HT-29 (cell line): ENCODE results near the gene HPCA. TPM values are rescaled to one million over a fixed set of nuclear protein-coding genes. Genes with fewer than 3 reads are reported as not detected.

Experiments used
- DNase-seq: peaks from one replicate; pipeline ENCODE4 v3.0.0-alpha.2; 2015; ENCODE audit warnings: low spot score
- total RNA-seq: library from RNA; depleted of rRNA; stranded (reverse); fragments of >200 nt; shearing (Covaris generic); gene quantifications from 2 replicates; pipeline ENCODE4 v1.2.3, GENCODE V29; 2014

The HPCA gene
- total RNA-seq, 1 experiment from 2014 or later, result 0.79 TPM

DNA sequence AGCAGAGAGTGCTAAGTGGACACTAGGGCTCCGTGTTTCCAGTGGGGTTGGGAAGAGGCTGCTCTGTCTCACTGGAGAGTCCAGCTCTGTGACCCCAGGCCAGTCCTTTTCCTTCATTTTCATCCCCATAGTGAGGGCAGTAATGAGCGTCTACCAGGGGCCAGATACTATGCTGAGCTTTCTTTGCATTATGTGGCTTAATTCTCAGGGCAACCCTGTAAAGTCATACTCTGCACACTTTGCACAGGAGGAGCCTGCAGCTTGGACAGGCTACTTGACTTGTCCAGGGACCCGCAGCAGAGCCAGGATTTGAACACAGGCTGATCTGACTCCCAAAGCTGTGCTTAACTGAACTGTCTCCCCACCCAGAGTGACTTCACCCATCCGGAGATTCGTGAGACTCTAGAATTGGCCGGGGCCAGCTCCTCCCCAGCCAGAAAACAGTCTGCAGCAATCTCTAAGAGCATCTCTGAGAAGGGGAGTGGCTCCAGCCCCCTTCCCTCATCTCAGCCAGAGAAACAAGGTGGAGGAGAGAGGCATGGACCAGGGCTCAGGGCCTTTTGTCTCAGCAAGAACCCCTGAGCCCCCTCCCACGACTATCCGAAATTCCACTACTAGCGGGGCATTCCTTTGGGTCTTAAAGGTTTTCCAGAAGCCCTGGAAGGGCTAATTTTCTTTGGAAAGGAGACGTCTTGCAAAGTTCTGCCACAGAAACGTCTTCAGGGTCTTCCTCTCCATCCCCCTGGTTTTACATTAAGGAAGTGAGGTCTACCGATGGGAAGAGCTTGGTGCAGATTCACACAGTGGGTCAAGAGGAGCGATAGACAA, 14.7 kb upstream of the HPCA start:
- no peak for DNase-seq

DNA sequence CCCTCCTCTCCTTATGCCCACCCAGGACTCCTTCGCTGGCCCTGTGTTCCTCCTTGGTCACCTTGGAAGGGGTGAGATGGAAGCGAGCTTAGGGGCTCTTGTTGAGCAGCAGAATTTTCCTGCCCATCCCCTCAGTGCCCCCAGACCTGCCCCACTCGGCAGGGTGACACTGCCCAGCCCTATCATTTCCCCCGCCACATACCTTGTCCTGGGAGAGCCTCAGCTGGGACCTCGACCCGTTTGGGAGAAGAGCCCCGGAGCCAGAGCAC, 14.2 kb upstream of the HPCA start:
- no peak for DNase-seq

DNA sequence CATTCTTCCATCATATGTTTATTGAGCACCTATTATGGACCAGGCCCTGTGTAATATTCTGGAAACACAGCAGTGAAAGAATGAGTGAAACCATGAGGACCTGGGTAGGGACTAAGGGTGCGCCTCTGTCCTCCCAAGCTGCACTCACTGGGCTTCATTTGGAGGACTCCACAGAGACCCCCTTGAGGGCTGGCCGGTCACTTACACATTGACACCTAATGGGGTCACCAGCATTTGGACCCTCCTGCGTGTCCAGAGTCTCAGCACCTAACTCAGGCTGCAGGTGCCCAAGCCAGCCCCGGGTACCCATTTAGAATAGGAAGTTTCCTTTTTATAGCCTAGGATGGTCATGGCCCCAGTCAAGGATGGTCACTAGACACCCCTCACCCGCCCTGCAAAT, 12.8 kb upstream of the HPCA start:
- DNase-seq, result no peak

DNA sequence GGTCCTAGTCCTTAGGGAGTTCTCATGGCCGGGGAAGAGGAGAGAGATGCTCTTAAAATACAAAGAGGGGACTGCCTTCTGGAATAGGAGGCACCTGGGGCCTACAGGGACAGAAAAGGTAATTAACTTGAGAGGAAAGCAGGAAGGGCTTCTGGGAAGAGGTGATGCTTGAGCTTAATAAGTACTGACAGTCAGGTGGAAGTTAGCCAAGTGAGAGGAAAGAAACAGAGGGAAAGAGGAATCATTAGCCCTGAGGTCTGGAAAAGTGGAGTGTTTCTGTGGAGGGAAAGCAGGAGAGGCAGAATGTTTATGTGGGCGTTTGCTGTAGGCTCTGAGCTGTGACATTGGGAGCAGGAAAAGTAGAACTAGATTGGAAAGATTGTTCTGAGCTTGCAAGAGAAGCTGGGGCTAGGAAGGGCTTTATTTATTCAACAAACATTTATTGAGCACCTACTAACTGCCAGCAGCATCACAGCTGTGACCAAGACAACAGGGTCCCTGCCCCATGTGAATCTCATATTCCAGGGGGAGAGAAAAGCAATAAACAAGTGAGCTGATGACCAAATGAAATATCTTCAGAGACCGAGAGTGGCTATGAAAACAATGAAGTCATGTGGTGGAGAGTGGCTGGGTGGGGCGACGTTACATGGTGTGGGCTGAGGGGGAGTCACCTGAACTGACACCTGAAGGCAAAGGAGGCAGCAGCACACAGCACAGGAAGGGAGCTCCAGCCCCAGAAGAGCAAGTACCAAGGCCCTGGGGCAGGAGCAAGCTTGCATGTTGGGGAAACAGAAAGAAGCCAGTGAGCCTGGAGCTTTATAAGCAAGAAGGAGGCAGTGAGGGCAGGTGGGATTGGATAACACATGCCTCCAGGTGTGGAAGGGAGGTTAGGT, 11.2 kb upstream of the HPCA start:
- no peak for DNase-seq

DNA sequence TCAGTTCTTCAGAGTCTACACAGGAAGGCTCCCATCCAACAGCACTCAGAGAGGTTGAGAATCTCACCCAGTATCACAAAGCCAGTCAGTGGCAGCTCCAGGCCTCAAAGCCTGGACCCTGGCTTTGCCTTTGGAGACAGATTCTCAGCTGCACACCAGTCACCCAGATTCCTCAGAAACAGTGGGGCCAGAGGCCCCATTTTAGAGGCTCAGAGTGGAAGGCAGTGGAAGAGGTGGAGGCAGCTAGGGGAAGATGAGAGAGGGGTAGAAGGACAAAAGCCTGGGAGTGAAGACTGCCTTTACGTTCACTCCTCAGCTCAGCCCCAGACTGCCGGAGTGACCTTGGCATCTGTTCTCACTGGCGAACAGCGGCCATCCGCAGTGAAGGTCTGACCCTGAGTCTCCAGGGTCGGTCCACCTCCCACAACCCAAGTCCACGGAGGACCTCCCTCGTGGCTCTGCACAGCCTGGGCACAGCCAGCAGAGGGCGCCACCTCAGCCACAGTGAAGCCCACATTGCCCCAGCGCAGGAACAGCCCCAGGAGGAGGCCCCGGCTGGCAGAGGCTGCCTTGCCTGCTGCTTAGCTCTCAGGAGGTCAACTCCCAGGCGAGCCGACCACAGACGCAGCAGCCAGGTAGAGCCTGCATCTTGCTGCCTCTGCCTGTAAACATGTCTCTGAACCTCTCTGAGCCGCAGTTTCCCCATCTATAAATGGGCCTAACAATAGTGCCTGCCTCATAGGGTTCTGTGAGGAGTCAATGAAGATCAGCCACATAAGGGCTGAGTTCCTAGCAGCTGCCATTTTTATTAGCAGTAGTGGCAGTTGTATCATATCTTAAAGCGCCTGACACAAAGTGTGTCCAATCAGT, 9.7 kb upstream of the HPCA start:
- peak; percentile 59 for DNase-seq

DNA sequence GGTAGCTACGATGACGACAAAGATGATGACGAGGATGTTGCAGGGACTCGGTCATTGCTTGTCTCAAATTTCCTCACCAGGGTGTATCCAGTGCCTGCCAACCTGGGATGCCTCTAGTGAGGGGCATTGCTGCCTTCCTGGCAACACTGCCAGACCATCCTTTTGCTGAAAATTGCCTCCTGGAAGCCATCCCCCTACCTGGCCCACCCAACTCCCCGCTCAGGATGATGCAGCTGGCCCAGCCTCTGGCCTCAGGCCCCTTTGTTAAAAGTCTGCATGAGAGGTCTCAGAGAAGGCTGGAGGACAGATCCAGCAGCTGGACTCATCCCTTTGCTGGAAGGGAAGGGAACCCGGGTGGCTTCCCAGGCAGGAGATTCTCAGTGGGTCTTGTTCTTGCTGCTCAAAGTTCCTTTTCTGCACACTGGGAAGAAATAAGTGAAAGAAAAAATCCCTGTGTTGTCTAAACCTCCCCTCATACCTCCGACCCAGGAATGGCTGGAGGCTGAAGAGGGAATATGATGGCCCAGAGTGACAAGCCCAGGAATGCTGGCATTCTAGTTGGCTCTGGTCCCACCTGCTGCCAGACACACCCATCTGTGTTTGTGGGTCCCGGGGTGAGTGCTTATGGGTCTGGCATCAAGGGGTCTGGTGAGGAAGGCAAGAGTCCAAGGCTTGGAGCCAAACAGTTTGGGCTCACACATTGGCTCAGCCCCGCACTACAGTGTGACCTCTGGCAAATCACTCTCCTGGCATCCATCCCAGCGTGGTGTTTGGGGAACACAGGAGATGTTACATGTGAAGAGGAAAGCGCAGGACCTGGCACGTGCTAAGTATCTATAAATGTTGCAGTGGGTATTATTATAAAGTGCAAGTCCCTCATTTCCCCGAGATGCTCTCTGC, 8.8 kb upstream of the HPCA start:
- no peak for DNase-seq

DNA sequence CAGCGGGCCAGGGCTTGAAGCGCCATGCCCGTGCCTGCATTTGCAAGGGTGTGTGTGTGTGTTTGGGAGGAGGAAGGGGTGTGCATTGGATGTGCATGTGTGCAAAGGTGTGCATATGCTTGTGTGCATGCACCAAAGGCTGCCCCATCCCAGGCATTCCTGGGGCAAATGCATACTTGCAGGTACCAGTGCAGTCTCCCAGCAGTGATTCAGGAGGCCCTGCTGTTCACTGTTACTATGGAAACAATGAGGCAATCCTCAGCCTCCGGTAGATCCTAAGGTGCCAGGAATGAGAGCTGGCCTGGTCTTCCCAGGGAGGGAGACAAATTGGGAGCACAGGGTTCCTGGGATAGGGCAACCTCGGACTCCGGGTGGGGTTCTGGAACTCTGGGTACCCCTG, 8.1 kb upstream of the HPCA start:
- DNase-seq, result no peak

DNA sequence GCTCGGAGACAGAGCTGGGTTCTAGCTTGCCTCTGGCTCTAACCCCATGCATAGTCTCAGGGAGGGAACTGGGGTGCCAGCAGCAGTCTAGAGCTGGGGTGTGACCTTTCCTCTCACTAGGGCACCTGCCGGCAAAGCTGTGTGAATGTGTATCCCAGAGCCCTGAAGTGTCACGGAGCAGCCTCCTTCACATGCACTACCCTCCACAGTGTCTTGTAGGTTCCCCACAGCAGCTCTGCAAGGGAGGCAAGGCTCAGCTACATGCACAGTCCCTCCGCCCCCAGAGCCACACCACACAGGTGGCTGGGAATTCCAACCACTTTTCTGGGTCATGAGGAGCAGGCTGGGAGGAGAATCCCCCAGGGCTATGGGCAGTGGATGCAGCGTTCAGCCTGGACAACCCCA, 7.7 kb upstream of the HPCA start:
- no peak for DNase-seq

DNA sequence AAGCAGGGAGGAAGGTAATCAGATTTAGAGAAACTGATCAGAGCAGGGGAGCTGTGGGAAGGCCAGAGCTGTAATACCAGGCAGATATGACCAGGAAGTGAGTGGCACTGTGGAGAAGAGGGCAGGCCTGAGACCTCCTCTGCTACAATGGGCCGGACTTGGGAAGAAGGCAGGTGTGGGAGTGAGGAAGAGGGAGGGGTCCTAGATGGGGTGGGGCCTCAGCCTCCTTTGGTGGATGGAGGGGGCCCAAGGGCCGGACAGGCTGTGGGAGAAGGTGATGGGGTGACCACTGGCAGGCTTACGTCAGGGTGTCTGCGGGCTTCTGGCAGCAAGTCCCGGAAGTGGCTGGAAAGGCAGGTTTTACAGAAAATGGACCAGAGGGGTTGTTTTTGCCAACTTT, 5.0 kb upstream of the HPCA start:
- DNase-seq, result no peak

DNA sequence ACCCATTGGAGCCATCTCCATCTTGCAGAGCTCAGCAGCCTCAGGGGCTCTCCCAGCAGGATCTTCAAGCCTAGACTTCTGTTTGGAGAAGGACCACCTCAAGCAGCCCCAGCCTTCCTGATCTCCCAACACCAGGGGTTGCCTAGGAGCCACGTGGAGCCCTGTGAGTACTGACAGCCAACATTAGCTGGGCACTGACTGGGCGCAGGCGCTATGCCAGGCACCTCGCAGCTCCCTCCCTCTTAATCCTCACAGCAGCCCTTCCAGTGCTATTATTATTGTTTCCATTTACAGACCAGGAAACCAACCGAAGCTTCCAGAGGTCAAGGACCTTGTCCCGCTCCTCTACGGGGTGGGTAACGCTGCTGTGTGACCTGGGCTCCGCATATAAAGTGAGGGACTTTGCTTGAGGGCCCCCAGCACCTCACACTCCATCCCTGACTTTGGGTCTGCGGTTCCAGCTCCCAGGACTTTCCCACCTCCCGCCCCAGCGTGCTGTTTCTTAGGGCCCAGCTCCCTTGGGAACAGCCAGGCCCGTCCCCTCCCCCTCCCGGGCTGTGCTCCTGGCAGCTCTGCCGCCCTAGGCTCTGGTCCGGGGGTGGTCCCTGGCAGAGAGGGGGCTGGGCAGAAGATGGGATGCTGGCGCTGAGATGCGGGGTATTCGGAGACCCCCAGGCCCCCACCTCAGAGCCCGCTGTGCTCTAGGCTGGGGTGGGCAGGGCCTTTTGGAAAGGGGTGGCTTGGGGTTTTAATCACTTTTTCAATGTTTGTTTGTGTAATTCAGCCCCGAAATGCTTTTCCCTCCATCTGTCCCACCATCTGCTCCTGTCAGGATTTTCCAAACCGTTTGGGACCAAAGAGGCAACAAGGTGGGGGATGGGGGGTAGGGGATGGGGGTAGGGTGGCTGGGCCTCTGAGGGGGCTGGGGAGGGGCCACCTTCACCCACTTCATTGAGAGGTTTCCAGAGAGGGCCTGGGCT, 4.1 kb upstream of the HPCA start:
- DNase-seq, result no peak

DNA sequence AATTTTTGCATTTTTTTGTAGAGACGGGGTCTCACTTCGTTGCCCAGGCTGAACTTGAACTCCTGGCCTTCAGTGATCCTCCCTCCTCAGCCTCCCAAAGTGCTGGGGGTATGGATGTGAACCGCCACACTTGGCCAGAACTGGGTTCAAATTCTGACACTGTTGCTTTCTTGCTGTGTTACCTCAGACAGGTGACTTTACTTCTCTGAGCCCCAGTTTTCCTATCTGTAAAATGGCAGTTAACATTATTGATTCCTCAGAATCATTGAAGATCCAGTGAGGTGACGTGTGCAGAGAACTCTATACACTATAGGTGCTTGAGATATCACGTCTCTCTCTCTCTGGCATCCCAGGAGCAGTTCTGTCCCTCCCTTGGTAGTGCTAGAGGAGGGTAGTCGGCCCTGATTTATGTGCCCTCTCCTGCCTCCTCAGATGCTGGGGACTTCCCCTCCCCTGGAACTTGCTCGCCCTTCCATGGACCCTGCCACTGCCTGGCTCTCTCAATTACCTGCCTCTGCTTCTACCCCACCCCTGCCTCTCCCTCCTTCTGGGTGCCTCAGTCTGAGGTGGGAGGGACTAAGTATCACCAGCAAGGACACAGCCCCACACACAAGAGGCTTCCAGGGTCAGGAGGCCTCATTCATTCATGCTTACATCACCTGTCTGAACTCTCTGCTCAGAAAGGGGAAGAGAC, 2.8 kb upstream of the HPCA start:
- no peak for DNase-seq

DNA sequence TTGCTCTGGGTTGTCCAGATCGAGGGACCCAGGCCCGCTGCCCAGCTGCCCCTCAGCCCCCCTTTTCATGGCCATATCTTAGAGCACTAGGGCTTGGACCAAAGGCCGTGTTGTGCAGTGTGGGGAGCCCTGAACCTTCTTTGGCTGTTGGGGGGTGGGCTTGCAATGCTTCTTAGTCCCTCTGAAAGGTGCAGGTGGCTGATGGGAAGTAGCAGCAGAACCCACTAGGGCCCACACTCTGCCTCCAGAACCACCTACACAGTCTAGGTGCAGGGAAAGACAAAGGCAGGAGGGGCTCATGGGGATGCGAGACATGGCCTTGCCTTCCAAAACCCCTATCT, 2.3 kb upstream of the HPCA start:
- no peak for DNase-seq

DNA sequence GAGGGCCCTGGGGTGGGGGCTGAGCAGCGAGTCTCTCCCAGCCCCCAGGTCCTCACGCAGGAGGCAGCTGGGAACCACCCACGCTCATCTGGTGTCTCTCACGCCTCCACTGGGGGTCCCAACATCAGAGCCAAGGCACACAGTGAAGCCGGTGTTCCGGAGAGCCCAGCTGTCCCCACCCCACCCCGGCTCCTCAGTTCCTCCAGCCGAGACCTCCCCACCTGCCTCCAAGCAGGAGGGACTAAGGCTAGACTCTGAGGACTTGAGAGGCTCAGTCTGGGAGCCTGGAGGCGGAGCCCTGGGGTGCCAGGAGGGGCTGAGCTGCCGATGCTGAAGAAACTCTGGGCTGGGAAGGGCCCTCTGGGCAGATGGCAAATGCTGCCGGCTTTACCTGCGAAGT, 1.6 kb upstream of the HPCA start:
- DNase-seq, result no peak

DNA sequence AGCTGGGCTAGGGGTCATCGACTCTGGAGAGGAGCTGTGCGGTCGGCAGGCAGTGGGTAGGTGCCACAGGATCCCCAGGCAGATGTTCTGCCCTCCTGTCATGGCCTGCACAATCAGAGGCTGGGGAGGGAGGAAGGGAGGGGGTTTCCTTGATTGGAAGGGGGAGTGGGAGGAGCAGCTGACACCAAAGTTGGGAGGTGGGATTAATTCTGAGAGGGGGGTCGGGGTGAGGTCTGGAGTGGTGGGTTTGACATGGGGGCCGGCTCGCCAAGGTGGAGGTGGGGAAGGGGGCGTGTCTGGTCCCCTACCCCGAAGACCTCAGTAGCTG, 651 bp upstream of the HPCA start:
- DNase-seq, result no peak

DNA sequence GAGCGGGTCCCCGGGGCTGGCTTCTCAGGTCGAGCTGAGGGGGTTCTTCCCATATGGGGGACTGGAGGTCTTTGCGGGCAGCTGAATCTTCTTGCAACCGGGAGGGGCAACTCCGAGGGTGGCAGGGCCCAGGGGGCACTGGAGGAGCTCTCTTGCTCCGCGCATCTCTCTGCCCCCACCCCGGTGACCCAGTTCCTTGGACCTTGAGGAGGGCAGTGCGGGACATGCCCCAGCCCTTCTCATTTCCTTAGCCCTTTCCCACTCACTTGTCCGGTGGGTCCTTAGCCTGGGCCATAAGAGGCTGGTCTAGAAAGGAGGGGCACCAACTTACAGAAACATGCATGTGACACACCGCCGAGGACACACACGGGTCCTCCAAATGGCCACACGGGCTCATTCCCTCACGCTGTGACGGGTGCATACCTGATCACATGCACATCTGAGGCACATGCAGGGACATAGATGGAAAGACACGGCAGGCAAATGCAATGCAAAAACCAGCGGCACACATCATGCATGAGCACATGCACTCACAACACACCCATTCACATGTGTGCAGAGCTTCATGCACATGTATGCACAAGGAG, 630 bp downstream of the HPCA start:
- no peak for DNase-seq

DNA sequence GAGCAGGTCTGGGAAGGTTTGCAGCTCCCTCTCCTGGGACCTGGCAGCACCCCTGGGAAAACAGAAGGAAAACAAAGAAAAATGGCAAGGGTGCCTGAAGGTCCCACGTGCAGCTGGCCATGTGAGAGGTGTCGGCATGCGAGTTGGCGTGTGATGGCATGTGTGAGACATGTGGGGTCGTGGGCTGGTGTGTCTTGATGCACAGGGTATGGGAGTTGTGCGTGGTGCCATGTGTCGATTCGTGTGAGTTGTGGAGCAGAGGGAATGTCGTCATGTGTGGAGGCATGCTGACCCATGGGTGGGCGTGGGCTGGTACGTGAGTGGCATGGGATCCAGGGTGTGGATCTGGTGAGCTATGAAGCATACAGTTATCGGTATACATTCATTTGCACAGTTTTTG, 1.3 kb downstream of the HPCA start:
- DNase-seq, result no peak

DNA sequence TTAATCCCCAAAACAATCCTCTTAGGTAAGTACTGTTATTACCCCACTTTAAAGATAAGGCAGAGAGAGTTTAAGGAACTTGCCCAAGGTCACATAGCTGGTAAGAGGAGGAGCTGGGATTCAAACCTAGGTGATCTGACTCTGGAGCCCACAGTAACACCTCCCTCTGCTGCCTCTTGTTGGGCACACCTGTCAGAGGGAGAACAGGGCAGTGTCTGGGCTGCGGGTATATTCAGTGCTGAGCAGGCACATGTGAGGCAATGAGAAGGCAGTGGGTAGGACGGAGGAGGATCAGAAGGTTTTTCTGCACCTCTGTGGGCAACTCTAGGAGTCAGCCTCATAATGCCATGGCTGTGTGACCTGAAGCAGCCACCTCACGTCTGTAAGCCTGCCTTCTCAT, 1.8 kb downstream of the HPCA start:
- DNase-seq, result no peak

DNA sequence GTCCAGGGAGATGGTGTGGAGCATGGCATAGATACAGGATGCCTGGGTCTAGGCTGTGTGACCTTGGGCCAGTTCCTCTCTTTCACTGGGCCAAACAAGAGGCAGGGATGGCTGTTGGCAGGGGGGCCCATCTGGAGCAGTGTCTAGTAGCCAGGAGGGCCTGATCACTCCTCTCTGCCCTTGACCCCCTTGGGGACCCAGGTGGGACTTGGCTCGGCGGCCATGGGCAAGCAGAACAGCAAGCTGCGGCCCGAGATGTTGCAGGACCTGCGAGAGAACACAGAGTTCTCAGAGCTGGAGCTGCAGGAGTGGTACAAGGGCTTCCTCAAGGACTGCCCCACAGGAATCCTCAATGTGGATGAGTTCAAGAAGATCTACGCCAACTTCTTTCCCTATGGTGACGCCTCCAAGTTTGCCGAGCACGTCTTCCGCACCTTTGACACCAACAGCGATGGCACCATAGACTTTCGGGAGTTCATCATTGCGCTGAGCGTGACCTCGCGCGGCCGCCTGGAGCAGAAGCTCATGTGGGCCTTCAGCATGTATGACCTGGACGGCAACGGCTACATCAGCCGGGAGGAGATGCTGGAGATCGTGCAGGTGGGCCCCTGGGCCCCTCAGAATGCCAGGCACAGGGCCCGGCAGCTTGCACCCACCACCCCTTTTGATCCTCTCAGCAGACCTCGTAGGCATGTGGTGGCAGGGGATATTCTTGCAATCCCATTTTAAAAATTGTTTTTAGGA, 2.6 kb downstream of the HPCA start:
- no peak for DNase-seq
